HG02610 (cell line): ENCODE measurements around the gene LRRC8A.

Experiments used
- ATAC-seq: cut with Tn5 transposase; IDR thresholded peaks from one replicate; pipeline ENCODE4 v1.9.1; 2021; ENCODE audit warnings: mild to moderate bottlenecking, moderate library complexity; ENCODE audit not compliant: unreplicated experiment

LRRC8A gene

GRCh38 chr9:128901379-128901778 lies 19.4 kb downstream of the LRRC8A start:
- no peak for ATAC-seq

- no peak for ATAC-seq
Observed at GRCh38 chr9:128901822-128902221, 19.9 kb downstream of the LRRC8A start.

- peak; percentile 81 for ATAC-seq
Observed at GRCh38 chr9:128902351-128903078, 20.6 kb downstream of the LRRC8A start.

GRCh38 chr9:128903079-128903461 lies 21.1 kb downstream of the LRRC8A start:
- ATAC-seq: no peak

GRCh38 chr9:128903871-128904620 lies 22.1 kb downstream of the LRRC8A start:
- no peak for ATAC-seq

- no peak for ATAC-seq
Observed at GRCh38 chr9:128905964-128906363, 24.0 kb downstream of the LRRC8A start.

GRCh38 chr9:128906741-128907140 lies 24.8 kb downstream of the LRRC8A start:
- no peak for ATAC-seq

GRCh38 chr9:128908372-128908771 lies 26.4 kb downstream of the LRRC8A start:
- ATAC-seq: no peak

- no peak for ATAC-seq
Observed at GRCh38 chr9:128909859-128910258, 27.9 kb downstream of the LRRC8A start.

- no peak for ATAC-seq
Observed at GRCh38 chr9:128910906-128911305, 29.0 kb downstream of the LRRC8A start.

GRCh38 chr9:128911529-128912035 lies 29.6 kb downstream of the LRRC8A start:
- ATAC-seq: no peak

GRCh38 chr9:128912270-128912853 lies 30.4 kb downstream of the LRRC8A start:
- ATAC-seq: no peak

GRCh38 chr9:128913048-128913900 lies 31.3 kb downstream of the LRRC8A start:
- no peak for ATAC-seq

GRCh38 chr9:128913995-128914772 lies 32.3 kb downstream of the LRRC8A start:
- ATAC-seq: no peak

GRCh38 chr9:128916204-128916603 lies 34.3 kb downstream of the LRRC8A start:
- no peak for ATAC-seq

GRCh38 chr9:128916745-128917144 lies 34.8 kb downstream of the LRRC8A start:
- ATAC-seq: no peak

GRCh38 chr9:128917151-128917849 lies 35.4 kb downstream of the LRRC8A start:
- no peak for ATAC-seq

GRCh38 chr9:128918921-128919320 lies 37.0 kb downstream of the LRRC8A start:
- ATAC-seq: no peak

GRCh38 chr9:128919402-128920089 lies 37.6 kb downstream of the LRRC8A start:
- no peak for ATAC-seq
